Panc1 (cell line): Measurements from ENCODE around the gene USP49. TPM values are rescaled to one million over a fixed set of nuclear protein-coding genes. Genes with fewer than 3 reads are reported as not detected.

ENCODE experiments used
- ATAC-seq: fragments of 200-7000 bp; cut with Tn5 transposase; 2 replicates; pipeline ENCODE4 v1.9.1; 2020; ENCODE audit warnings: mild to moderate bottlenecking, moderate library complexity
- BruUV-seq: library from RNA; stranded (reverse); fragments of 400-500 nt; replicated peaks from 2 replicates; lab custom pipeline; 2021; lab: Mats Ljungman, UMichigan
- CTCF ChIA-PET: fragments of 300-600 bp; sonication (Branson Sonifier 250); formaldehyde crosslinking; loops from one replicate; lab custom pipeline; 2022; ENCODE audit warnings: antibody characterized with exemption; lab: Charles Lee
- POLR2A ChIA-PET: fragments of 300-600 bp; sonication (Branson Sonifier 250); formaldehyde crosslinking; loops from one replicate; lab custom pipeline; 2022; ENCODE audit warnings: antibody characterized with exemption; lab: Charles Lee
- DNase-seq: peaks from one replicate; pipeline ENCODE4 v3.0.0-alpha.2; 2010; ENCODE audit warnings: low read depth, low spot score
- H3K27ac ChIP-seq: 2 replicates; pipeline ENCODE4 v1.5.1; 2011; ENCODE audit warnings: mild to moderate bottlenecking, low read length, inconsistent platforms
- H3K27me3 ChIP-seq: fragments of 200-500 bp; sonication (Bioruptor generic); 2 replicates; pipeline ENCODE4 v1.6.0; 2014; ENCODE audit warnings: low read length, inconsistent platforms; ENCODE audit not compliant: control insufficient read depth, insufficient read depth
- H3K36me3 ChIP-seq: fragments of 200-500 bp; sonication (Bioruptor generic); 2 replicates; pipeline ENCODE4 v1.5.1; 2014; ENCODE audit warnings: inconsistent platforms, mild to moderate bottlenecking, low read length, moderate library complexity; ENCODE audit not compliant: control insufficient read depth, insufficient read depth
- H3K4me1 ChIP-seq: 2 replicates; pipeline ENCODE4 v1.5.1; 2011; ENCODE audit warnings: inconsistent platforms, mild to moderate bottlenecking, low read length, moderate library complexity; ENCODE audit not compliant: control insufficient read depth, insufficient read depth
- H3K4me3 ChIP-seq, 2 experiments: 2 replicates each; pipeline ENCODE4 v1.5.1; 2011 to 2012; ENCODE audit warnings: low read depth in 2 of 2, low read length in 2 of 2, mild to moderate bottlenecking in 2 of 2, inconsistent platforms in 1 of 2, moderate library complexity in 1 of 2
- H3K9me3 ChIP-seq: fragments of 200-500 bp; sonication (Bioruptor generic); 2 replicates; pipeline ENCODE4 v1.5.1; 2014; ENCODE audit warnings: low read depth, mild to moderate bottlenecking, inconsistent platforms, low read length, moderate library complexity; ENCODE audit not compliant: control insufficient read depth, insufficient read depth
- CTCF ChIP-seq: fragments of 450-650 bp; IDR thresholded peaks from 2 replicates; pipeline ENCODE4 v1.5.1; 2017; ENCODE audit warnings: mild to moderate bottlenecking
- POLR2AphosphoS5 ChIP-seq: IDR thresholded peaks from 2 replicates; pipeline ENCODE4 v1.6.1; 2012; ENCODE audit warnings: mild to moderate bottlenecking, low read depth, low read length, moderate library complexity
- REST ChIP-seq, 2 experiments: IDR thresholded peaks; 2 replicates each; pipeline ENCODE4 v1.6.1; 2011 to 2012; ENCODE audit warnings: low read depth in 2 of 2, control low read depth in 1 of 2, low read length in 1 of 2, mild to moderate bottlenecking in 1 of 2, moderate library complexity in 1 of 2; ENCODE audit not compliant: insufficient read depth in 1 of 2
- SIN3A ChIP-seq: IDR thresholded peaks from 2 replicates; pipeline ENCODE4 v1.6.1; 2012; ENCODE audit warnings: low read depth, mild to moderate bottlenecking, low read length, moderate library complexity, borderline replicate concordance; ENCODE audit not compliant: insufficient read depth
- TCF7L2 ChIP-seq: IDR thresholded peaks from 2 replicates; pipeline ENCODE4 v1.6.1; 2011; ENCODE audit warnings: mild to moderate bottlenecking, low read depth, low read length, inconsistent platforms
- in situ Hi-C: cut with HindIII; loops from 2 replicates; pipeline ENCODE4 v1.10.0; 2016; ENCODE audit warnings: low sequenced_read_pairs, low pct_unique_long_range_greater_than_20kb
- intact Hi-C: fragments of 100-400 bp; cut with micrococcal nuclease; formaldehyde crosslinking; loops from one replicate; pipeline ENCODE4 v1.10.0; 2022; ENCODE audit not compliant: unreplicated experiment
- total RNA-seq: library from RNA; stranded (reverse); gene quantifications from one replicate; pipeline ENCODE4 v1.2.1, GENCODE V29; 2021; ENCODE audit not compliant: unreplicated experiment

Gene USP49
- total RNA-seq, 1 experiment from 2014 or later = 5.4 TPM

- BruUV-seq = no TSS peak
- TF ChIP-seq CTCF (no peak), REST (IDR thresholded peaks at IDR 0.05; ENCODE audit: insufficient read depth in 1 of 2, low read depth in 2 of 2, low read length in 1 of 2) (no peak), POLR2AphosphoS5 (no peak), SIN3A (no peak), TCF7L2 (no peak)
- CTCF ChIA-PET = interaction anchor here (0.7 kb wide), 1 partner anchor 43 kb away, joined by 5 read pairs; no protein-coding TSS in a partner anchor
- no peak for ATAC-seq
- in situ Hi-C loops (no loop called here), intact Hi-C loops (no loop called here)
- POLR2A ChIA-PET = no interaction called here
- DNase-seq = no peak
- Histone ChIP-seq H3K27me3 (no peaks in the 10 kb centered on the region), H3K4me3 (no peak overlapping the region), H3K4me1 (no peaks in the 10 kb centered on the region), H3K27ac (no peak overlapping the region), H3K9me3 (no peaks in the 10 kb centered on the region), H3K36me3 (no peaks in the 10 kb centered on the region)
Measured at GRCh38 chr6:41850861-41851260, 44.3 kb downstream of the USP49 start.

- ChIA-PET POLR2A (interaction anchor here (0.6 kb wide), 1 partner anchor 23 kb away, joined by 4 read pairs; no protein-coding TSS in a partner anchor), CTCF (interaction anchor here (0.7 to 1.6 kb wide), 4 partner anchors 22 to 198 kb away, joined by 3 to 7 read pairs (median 5); partner anchors contain the start of genes BYSL and MED20)
- intact Hi-C loops (loop anchor here (1.0 to 5.0 kb wide), 3 partner anchors 76 to 198 kb away; partner anchors contain the start of genes BYSL and MED20), in situ Hi-C loops (no loop called here)
- ATAC-seq = peak; percentile 93
- peak; percentile 84 for DNase-seq
- TSS peak; percentile 53 for BruUV-seq
- Histone ChIP-seq H3K27ac (no peak overlapping the region), H3K27me3 (no peaks in the 10 kb centered on the region), H3K9me3 (no peaks in the 10 kb centered on the region), H3K36me3 (no peaks in the 10 kb centered on the region), H3K4me3 (no peak overlapping the region), H3K4me1 (no peaks in the 10 kb centered on the region)
- TF ChIP-seq POLR2AphosphoS5 = no peak
- no peak for TF ChIP-seq REST (IDR thresholded peaks at IDR 0.05; ENCODE audit: insufficient read depth in 1 of 2, low read depth in 2 of 2, low read length in 1 of 2)
- no peak for TF ChIP-seq SIN3A
- TF ChIP-seq TCF7L2 = no peak
- peak; percentile 86 for TF ChIP-seq CTCF
Measured at GRCh38 chr6:41846666-41847237, 48.4 kb downstream of the USP49 start.
